Endothelial cell (in vitro differentiated cells): ENCODE data around the gene TBC1D13. TPM values are rescaled to one million over a fixed set of nuclear protein-coding genes. Genes with fewer than 3 reads are reported as not detected.
A peak's percentile ranks its signal among the peaks of the same experiment; 100 is the strongest.

Experiments used
- DNase-seq: peaks from one replicate; pipeline ENCODE4 v3.0.0; 2021; ENCODE audit warnings: low spot score
- H3K27ac Mint-ChIP-seq: one replicate; pipeline ENCODE4 v1.8.0; 2021; ENCODE audit warnings: mixed read lengths, inconsistent platforms; ENCODE audit not compliant: unreplicated experiment
- H3K27me3 Mint-ChIP-seq: one replicate; pipeline ENCODE4 v1.8.0; 2021; ENCODE audit warnings: mild to moderate bottlenecking, moderate library complexity, mixed read lengths, inconsistent platforms; ENCODE audit not compliant: unreplicated experiment
- H3K36me3 Mint-ChIP-seq: one replicate; pipeline ENCODE4 v1.8.0; 2021; ENCODE audit warnings: mild to moderate bottlenecking, low read depth, mixed read lengths, inconsistent platforms; ENCODE audit not compliant: unreplicated experiment
- H3K4me1 Mint-ChIP-seq: one replicate; pipeline ENCODE4 v1.8.0; 2021; ENCODE audit warnings: mild to moderate bottlenecking, mixed read lengths, inconsistent platforms; ENCODE audit not compliant: unreplicated experiment
- H3K4me3 Mint-ChIP-seq: one replicate; pipeline ENCODE4 v1.8.0; 2021; ENCODE audit warnings: mild to moderate bottlenecking, mixed read lengths, inconsistent platforms; ENCODE audit not compliant: unreplicated experiment
- H3K9me3 Mint-ChIP-seq: one replicate; pipeline ENCODE4 v1.8.0; 2021; ENCODE audit warnings: mixed read lengths, inconsistent platforms; ENCODE audit not compliant: unreplicated experiment
- total RNA-seq: library from RNA; stranded (reverse); fragmentation: NEBNext Ultra II Directional; extraction: Animal tissue kit (Norgen Biotek cat#: 25700); gene quantifications from one replicate; pipeline ENCODE4 v1.2.1, GENCODE V29; 2021; ENCODE audit not compliant: unreplicated experiment
- TF ChIP-seq, protein P1 (sequence below): fragments of 200-600 bp; sonication (generic); IDR thresholded peaks from one replicate; pipeline ENCODE4 v1.5.0; 2021; ENCODE audit warnings: antibody characterized with exemption; ENCODE audit not compliant: unreplicated experiment

Gene TBC1D13
- total RNA-seq, 1 donor from 2014 or later = 58.8 TPM

DNA sequence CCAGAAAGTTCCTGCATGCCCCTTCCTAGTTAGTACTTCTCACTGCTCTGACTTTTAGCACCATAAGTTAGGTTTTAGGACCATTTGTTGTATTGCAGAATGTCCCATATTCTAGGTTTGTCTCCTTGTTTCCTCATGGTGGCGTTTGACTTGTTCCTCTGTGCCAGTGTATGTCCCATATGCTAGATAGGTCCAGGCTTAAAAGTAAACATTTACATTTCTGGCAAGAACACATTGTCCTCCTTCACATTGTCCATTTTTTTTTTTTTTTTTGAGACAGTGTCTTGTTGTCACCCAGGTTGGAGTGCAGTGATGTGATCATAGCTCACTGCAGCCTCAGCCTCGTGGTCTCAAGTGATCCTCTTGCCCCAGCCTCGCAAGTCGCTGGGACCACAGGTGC is 15.4 kb downstream of the TBC1D13 start:
- Mint-ChIP-seq H3K9me3 (no peaks in the 10 kb centered on the region), H3K4me1 (no peaks in the 10 kb centered on the region), H3K4me3 (no peak overlapping the region), H3K27me3 (peaks cover 3% of the 10 kb centered on the region), H3K36me3 (peaks cover 40% of the 10 kb centered on the region), H3K27ac (no peak overlapping the region)
- TF ChIP-seq, protein P1, sequence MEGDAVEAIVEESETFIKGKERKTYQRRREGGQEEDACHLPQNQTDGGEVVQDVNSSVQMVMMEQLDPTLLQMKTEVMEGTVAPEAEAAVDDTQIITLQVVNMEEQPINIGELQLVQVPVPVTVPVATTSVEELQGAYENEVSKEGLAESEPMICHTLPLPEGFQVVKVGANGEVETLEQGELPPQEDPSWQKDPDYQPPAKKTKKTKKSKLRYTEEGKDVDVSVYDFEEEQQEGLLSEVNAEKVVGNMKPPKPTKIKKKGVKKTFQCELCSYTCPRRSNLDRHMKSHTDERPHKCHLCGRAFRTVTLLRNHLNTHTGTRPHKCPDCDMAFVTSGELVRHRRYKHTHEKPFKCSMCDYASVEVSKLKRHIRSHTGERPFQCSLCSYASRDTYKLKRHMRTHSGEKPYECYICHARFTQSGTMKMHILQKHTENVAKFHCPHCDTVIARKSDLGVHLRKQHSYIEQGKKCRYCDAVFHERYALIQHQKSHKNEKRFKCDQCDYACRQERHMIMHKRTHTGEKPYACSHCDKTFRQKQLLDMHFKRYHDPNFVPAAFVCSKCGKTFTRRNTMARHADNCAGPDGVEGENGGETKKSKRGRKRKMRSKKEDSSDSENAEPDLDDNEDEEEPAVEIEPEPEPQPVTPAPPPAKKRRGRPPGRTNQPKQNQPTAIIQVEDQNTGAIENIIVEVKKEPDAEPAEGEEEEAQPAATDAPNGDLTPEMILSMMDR = no peak
- DNase-seq = no peak

DNA sequence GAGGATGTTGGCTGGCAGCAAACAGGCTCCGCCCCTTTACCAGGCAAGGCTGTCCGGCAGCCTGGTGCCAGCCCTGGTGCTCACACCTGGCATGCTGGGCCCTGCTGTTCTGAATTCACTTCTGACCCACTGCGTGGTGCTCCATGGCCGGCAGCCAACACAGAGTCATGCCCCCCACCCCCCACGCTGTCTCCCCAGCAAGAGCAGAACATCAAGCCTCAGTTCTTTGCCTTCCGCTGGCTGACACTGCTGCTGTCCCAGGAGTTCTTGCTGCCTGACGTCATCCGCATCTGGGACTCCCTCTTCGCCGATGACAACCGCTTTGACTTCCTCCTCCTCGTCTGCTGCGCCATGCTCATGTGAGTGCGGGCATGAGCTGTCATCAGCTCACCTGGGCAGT is 18.6 kb downstream of the TBC1D13 start:
- DNase-seq = no peak
- Mint-ChIP-seq H3K9me3 (no peaks in the 10 kb centered on the region), H3K36me3 (peaks cover 35% of the 10 kb centered on the region), H3K27ac (no peak overlapping the region), H3K4me1 (no peaks in the 10 kb centered on the region), H3K4me3 (no peak overlapping the region), H3K27me3 (peaks cover 1% of the 10 kb centered on the region)
- TF ChIP-seq, protein P1 = no peak

DNA sequence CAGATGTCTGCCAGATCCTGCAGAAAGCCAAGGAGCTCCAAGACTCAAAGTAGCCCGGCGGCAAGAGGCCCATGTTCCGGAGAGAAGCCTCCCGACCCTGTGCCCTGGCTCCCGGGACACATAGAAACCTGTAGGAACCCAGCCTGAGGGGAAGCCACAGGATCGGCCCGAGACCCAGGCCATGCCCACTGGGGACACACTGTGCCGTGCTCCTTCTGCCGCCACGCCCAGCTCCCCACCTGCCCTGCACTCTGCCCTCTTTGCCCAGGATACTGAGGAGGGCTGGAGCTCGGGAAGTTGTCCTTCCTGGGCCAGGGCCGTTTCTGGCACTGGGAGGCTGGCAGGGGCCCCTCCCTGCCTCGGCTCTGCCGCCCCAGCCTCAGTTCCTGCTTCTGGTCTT is 20.8 kb downstream of the TBC1D13 start:
- no peaks in the 10 kb centered on the region for H3K9me3 Mint-ChIP-seq
- H3K4me1 Mint-ChIP-seq = no peaks in the 10 kb centered on the region
- H3K27ac Mint-ChIP-seq = no peak overlapping the region
- TF ChIP-seq, protein P1 = no peak
- peaks cover 1% of the 10 kb centered on the region for H3K27me3 Mint-ChIP-seq
- H3K36me3 Mint-ChIP-seq = peaks cover 25% of the 10 kb centered on the region
- DNase-seq = no peak
- no peak overlapping the region for H3K4me3 Mint-ChIP-seq

DNA sequence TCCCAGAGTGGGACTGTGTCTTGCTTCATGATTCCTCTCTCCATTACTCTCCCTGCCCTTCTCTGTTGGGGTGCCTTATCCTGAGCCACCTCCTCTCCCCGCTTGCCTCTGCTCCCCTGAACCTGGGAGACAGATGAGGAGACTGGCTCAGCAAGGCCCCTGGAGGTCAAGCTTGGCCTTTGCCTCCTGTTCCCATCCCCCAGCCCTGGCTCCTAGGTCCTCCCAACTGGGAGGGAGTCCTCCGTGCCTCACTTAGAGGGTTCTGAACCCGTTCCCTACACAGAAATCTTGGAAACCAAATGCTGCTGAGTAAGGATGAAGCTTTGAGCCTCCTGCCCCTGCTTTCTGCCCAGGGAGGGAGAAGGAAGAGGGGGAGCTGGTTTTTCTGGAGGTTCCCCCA is 21.5 kb downstream of the TBC1D13 start:
- Mint-ChIP-seq H3K4me1 (no peaks in the 10 kb centered on the region), H3K4me3 (peak overlapping the region; percentile 59), H3K36me3 (peaks cover 20% of the 10 kb centered on the region), H3K27ac (no peak overlapping the region), H3K9me3 (no peaks in the 10 kb centered on the region), H3K27me3 (peaks cover 1% of the 10 kb centered on the region)
- TF ChIP-seq, protein P1 = no peak
- no peak for DNase-seq

DNA sequence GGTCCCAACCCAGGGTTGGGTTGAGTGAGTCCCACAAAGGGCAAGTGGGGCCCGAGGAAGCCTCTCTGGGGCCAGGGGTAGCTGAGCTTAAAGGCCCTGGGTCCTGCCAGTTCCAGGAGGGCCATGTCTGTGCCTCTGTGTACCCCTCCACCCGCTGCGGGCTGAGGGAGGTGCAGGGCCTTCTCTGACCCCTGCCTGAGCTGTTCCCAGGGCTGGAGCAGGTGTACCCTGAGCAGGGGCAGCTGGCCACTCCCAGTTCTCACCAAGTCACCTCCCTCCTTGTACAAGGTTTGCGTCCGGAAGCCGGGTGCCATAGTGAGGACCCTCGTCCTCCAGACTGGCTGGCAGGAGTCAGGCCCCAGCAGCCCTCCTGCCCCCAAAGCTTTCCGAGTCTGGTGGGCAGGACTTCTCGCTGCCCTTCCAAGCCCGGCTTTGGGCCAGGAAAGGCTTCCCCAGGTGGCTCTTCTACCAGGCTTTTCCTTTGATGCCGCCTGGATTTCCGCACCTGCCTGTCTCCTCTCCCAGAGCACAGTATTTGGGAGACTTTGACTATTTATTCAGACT is 22.1 kb downstream of the TBC1D13 start:
- no peak overlapping the region for H3K4me3 Mint-ChIP-seq
- H3K4me1 Mint-ChIP-seq = no peaks in the 10 kb centered on the region
- TF ChIP-seq, protein P1 = no peak
- H3K27me3 Mint-ChIP-seq = peaks cover 1% of the 10 kb centered on the region
- no peaks in the 10 kb centered on the region for H3K9me3 Mint-ChIP-seq
- peaks cover 14% of the 10 kb centered on the region for H3K36me3 Mint-ChIP-seq
- no peak overlapping the region for H3K27ac Mint-ChIP-seq
- DNase-seq = no peak
